Medulla oblongata (tissue), 1 donor: ENCODE measurements around the gene BANF2.

Experiments
- DNase-seq: peaks from one replicate; pipeline ENCODE4 v3.0.0-alpha.2; 2015; ENCODE audit errors: extremely low spot score

The BANF2 gene

GRCh38 chr20:17664025-17664633 lies 35.6 kb upstream of the BANF2 start:
- DNase-seq, result no peak

DNA sequence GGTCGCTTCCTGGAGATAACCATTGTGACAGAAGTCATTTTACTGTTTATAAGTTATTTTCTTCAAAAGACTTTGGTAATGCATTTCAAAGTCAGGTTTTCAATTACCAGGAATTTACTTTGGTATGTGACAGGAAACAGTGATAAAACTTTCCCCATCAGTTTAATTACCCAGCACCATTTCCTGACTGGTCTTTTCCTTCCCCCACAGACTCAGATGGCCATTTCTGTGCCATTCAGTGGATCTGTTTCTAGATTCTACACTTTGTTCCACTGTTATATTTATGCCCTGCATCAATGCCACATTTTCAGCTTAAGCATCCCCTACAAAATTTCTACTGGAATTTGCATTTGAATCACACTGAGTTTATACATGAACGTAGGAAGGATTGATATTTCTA lies 34.0 kb upstream of the BANF2 start:
- no peak for DNase-seq

- DNase-seq, result peak; percentile 58
These were observed 33.3 kb upstream of the BANF2 start for GRCh38 chr20:17666481-17666880.

- no peak for DNase-seq
These were observed 32.3 kb upstream of the BANF2 start for GRCh38 chr20:17667445-17667844.

DNA sequence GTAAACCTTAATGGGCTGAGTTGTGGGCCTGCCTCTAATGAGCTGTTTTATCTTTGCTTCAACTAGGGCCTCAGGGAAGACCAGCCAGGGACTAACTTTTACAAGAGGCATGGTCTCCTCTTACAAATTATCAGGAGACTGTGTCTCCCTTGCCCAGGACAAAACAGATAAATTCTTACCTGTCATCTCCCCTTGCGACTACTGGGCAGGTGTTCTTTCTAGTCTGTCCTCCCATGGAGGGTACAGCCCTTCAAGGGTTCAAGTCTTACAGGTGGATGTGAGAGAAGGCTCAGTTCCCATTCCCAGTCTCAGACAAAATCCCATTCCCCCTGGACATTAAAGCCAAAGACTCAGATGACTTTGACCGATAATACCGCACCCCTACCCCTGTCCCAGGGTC lies 31.3 kb upstream of the BANF2 start:
- DNase-seq, result no peak

DNA sequence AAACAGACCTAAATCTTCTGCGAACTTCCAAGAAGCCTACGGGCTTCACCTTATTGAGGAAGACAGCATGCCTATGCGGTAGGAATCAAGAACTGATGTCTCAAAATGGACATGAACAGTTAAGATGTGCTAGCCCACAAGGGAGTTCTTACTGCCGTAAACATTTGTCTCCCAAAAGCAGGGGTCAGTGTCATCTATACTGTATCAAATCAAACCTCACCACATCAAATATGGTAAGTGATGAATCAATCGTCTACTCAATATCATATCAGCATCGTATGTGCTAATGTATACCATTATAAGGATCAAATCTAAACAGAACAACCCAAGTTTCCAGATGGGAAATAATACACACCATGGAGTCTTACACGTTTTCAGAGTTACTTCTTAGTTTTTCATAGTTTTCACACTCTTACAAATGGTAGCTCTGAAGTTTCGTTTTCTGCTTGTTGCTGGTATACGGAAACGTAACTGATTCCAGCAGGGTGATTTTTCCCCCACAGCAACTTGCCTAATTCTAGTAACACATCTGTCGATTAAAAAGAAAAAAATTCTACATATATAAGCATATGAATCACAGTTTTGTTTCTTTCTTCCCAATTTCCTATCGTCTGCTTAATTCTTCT lies 30.3 kb upstream of the BANF2 start:
- DNase-seq, result no peak

DNA sequence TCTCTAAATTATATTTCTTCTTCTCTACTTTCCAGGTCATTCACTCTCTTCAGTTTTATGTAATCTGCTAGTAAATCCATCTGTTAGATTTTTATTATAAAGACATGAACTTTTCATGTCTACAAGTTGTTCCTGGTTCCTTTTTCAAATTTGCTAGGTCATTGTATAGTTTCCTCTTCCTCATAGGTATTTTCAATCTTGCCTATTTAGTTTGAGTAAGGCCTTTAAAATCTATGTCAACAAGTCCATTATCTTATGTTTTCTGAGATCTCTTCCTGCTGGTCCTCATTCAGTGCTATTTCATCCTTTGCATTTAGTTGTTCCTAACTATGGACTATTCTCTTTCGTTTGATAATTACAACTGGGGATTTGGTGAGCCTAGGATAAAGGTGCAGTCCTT lies 28.8 kb upstream of the BANF2 start:
- no peak for DNase-seq

GRCh38 chr20:17671565-17671964 lies 28.2 kb upstream of the BANF2 start:
- DNase-seq, result no peak

DNA sequence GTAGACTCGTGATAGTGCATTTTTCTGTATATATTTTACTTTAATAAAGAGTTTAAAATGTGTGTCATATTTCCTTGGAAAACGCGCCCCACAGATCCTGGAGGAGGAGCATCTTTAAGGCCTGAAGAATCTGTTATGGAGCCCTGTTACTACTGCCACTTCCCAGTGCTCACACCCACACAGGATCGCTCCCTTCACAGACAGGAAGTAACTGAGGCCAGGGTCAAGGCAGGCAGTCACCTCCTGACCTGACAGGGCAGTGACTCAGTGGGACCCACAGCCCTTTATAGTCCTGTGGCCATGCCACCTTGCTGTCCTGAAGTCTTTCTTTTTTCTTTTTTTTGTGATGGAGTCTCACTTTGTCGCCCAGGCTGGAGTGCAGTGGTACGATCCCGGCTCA lies 26.7 kb upstream of the BANF2 start:
- no peak for DNase-seq

DNA sequence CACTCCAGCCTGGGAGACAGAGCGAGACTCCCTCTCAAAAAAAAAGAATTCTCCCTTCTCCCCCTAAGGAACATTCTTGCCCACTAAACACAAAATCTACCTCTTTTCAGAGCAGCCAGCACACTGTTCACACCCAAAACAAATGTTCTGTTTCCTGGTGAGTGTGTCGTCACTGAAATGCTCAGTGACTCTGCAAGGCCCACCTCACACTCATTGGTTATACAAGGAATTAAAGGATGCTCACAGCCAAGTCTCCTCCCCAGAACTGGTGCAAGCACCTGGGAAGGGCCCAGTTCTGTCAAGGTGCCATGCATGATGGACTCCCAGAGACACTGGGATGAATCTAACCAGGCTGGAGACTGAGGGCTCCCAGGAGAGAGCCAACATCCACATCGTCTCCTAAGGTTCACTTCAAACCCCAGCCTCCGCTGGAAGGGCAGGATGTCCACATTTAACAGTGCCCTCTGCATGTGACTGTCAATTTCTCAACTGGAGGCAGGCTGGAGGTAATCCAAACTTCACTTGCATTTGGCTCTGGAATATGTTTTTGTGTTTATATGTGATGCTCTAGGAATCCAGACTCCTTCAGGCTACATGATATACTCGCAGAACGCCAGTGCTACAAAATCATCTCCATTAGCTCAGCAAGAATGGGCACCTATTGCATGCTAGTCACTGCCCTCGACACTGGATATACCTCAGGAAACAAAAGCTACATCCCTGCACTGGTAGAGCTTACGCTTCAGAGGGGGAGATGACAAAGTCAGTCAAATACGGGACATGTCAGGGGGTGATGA lies 24.8 kb upstream of the BANF2 start:
- no peak for DNase-seq

DNA sequence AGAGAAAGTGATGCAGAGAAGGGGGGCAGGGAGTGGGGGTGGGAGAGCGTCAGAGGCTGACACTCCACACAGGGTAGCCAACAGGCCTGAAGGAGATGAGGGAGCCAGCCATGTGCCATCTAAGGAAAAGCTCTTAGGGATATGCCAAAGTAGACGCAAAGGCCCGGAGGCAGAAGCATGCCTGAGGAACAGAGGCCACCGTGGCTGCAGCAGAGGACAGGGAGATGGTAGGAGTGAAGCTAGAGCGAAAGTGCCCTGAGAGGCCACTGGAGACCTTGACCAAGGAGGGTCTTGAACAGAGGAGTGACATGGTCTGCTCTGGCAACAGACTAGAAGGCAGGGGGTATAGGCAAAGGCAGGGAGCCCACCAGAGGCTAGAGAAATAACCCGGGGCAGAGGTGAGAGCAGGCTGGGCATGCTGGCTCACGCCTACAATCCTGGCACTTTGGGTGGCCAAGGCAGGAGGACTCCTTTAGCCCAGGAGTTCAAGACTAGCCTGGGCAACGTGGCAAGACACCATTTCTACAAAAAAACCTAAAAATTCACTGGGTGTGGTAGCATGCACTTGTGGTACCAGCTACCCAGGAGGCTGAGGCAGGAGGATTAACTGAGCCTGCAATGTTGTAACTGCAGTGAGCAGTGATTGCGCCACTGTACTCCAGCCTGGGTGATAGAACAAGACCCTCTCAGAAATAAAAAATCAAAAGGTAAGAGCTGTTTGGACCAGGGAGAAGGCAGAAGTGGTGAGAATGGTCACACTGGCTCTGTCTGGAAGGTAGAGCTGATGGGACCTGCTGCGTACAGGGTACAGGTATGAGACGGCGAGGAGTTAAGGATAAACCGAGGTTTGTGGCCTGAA lies 24.0 kb upstream of the BANF2 start:
- DNase-seq, result no peak

- DNase-seq, result no peak
These were observed 23.4 kb upstream of the BANF2 start for GRCh38 chr20:17676378-17676759.

GRCh38 chr20:17676942-17677341 lies 22.8 kb upstream of the BANF2 start:
- no peak for DNase-seq

GRCh38 chr20:17678295-17678694 lies 21.5 kb upstream of the BANF2 start:
- no peak for DNase-seq

DNA sequence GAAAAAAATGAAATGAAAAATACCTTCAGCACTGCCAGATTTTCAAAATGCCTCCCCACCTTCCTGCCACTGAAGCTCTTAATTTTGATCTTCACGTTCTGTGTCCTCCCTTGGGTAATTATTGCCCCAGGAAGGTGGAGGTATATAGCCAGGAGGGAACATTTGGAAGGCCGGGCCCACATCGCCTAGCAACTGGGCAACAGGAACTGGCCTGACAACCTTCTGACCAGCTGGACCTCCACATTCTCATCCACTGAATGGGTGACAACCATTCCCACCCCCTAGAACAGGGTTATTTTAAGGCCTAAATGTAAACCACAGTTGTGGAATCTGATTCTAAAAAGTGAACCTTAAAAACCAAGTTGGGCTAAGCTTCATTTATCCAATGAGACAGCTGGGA lies 20.9 kb upstream of the BANF2 start:
- no peak for DNase-seq

DNA sequence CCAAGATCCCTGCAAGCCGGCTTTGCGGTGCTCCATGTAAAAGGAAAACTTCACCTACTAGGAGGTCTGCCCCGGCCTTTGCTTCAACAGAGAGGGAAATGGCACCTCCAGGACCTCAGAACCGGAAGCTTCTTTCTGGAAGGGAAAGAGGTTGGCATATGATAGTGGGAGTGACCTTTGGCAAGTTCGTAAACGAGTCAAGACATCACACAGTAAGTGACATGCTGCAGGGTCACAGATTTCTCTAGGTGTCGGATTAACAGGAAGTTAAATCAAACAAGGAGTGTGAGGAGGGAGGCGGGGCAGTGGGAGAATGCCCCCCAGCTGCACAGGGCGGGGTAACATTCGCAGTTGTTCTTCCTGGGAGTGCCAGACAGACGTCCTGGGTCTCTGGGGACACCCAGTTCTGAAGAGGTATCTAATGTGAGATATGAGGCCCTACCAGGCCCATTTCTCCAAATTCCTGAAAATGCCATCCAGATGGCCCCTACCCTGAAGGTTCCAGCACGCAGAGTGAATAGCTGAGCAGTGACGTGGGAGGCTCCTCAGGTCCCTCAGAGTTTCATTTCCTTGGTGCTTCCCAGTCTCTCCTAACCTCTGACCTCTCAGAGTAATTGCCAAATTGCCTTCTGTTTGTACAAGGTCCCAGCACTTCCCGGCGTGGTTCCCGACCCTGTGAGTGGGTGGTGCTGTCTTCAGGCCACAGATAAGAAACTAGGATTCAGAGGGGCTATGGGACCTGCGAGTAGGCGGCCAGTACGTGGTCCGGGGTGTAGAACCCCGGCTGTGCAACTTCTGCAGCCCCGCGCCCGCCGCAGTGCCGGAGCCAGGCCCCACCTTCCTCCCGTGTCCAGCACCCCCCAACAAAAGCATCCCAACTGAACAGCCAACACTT lies 19.6 kb upstream of the BANF2 start:
- peak; percentile 61 for DNase-seq

- DNase-seq, result peak; percentile 87
These were observed 18.7 kb upstream of the BANF2 start for GRCh38 chr20:17680836-17681725.

- no peak for DNase-seq
These were observed 18.1 kb upstream of the BANF2 start for GRCh38 chr20:17681726-17682102.

- DNase-seq, result peak; percentile 99
These were observed 17.5 kb upstream of the BANF2 start, which contains the start of gene RRBP1 for GRCh38 chr20:17682103-17682888. Gene RRBP1, minus strand, starts transcription at chr20:17682242. Its CDS starts 21,735 bp downstream, at chr20:17660507.
